IMR-90 (cell line): ENCODE results near the gene NXPH4. TPM values are rescaled to one million over a fixed set of nuclear protein-coding genes. Genes with fewer than 3 reads are reported as not detected.
A peak's percentile ranks its signal among the peaks of the same experiment; 100 is the strongest.

Source experiments
- ATAC-seq: fragments of 200-7000 bp; cut with Tn5 transposase; 2 replicates; pipeline ENCODE4 v1.9.1; 2020; ENCODE audit warnings: low read depth, mild to moderate bottlenecking, moderate library complexity
- BruUV-seq: library from RNA; stranded (reverse); fragments of 400-500 nt; replicated peaks from 2 replicates; lab custom pipeline; 2021; lab: Mats Ljungman, UMichigan
- CTCF ChIA-PET: fragments of 300-600 bp; formaldehyde crosslinking; extraction: SDS; loops from one replicate; lab custom pipeline; 2021; ENCODE audit warnings: antibody characterized with exemption; lab: Yijun Ruan, JAX
- POLR2A ChIA-PET: fragments of 300-600 bp; sonication (Branson Sonifier 250); formaldehyde crosslinking; loops from one replicate; lab custom pipeline; 2022; ENCODE audit warnings: antibody characterized with exemption; ENCODE audit not compliant: unreplicated experiment; lab: Charles Lee
- DNase-seq: peaks from one replicate; pipeline ENCODE4 v3.0.0; 2013
- H2AFZ ChIP-seq: replicated peaks from 2 replicates; pipeline ENCODE3; 2013; ENCODE audit warnings: low read length, mild to moderate bottlenecking; ENCODE audit not compliant: poor library complexity
- H2AK5ac ChIP-seq: 2 replicates; pipeline ENCODE4 v1.6.1; 2013; ENCODE audit warnings: low read depth, low read length, inconsistent platforms
- H2AK9ac ChIP-seq: replicated peaks from 2 replicates; pipeline ENCODE3; 2013; ENCODE audit warnings: mild to moderate bottlenecking, low read depth, low read length, moderate library complexity; ENCODE audit not compliant: poor library complexity
- H2BK120ac ChIP-seq: 2 replicates; pipeline ENCODE4 v1.6.1; 2013; ENCODE audit warnings: low read depth, low read length, inconsistent platforms
- H2BK15ac ChIP-seq: 3 replicates; pipeline ENCODE4 v1.6.1; 2013; ENCODE audit warnings: low read depth, low read length, inconsistent platforms
- H2BK20ac ChIP-seq: 2 replicates; pipeline ENCODE4 v1.6.1; 2013; ENCODE audit warnings: low read depth, mild to moderate bottlenecking, inconsistent platforms, low read length, moderate library complexity
- H2BK5ac ChIP-seq: 2 replicates; pipeline ENCODE4 v1.6.1; 2013; ENCODE audit warnings: mild to moderate bottlenecking, low read depth, low read length, inconsistent platforms; ENCODE audit not compliant: poor library complexity, severe bottlenecking
- H3K14ac ChIP-seq: replicated peaks from 2 replicates; pipeline ENCODE4 v1.6.1; 2013; ENCODE audit warnings: low read depth, low read length, inconsistent platforms
- H3K18ac ChIP-seq: 2 replicates; pipeline ENCODE4 v1.6.1; 2013; ENCODE audit warnings: low read depth, low read length, control low read depth
- H3K23ac ChIP-seq: 2 replicates; pipeline ENCODE4 v1.6.1; 2013; ENCODE audit warnings: low read depth, low read length, inconsistent platforms
- H3K27ac ChIP-seq: 2 replicates; pipeline ENCODE4 v1.5.1; 2013; ENCODE audit warnings: mild to moderate bottlenecking, control low read depth, low read length; ENCODE audit not compliant: insufficient read depth
- H3K27me3 ChIP-seq: 2 replicates; pipeline ENCODE4 v1.6.1; 2013; ENCODE audit warnings: low read length; ENCODE audit not compliant: control insufficient read depth, insufficient read depth
- H3K36me3 ChIP-seq: 2 replicates; pipeline ENCODE4 v1.6.1; 2013; ENCODE audit warnings: low read length, mixed read lengths; ENCODE audit not compliant: control insufficient read depth, insufficient read depth
- H3K4ac ChIP-seq: 2 replicates; pipeline ENCODE4 v1.6.1; 2013; ENCODE audit warnings: low read depth, low read length, inconsistent platforms
- H3K4me1 ChIP-seq: 2 replicates; pipeline ENCODE4 v1.6.1; 2013; ENCODE audit warnings: low read length, mixed read lengths; ENCODE audit not compliant: control insufficient read depth, insufficient read depth
- H3K4me2 ChIP-seq: 2 replicates; pipeline ENCODE4 v1.6.1; 2013; ENCODE audit warnings: low read depth, mild to moderate bottlenecking, control low read depth, low read length, moderate library complexity
- H3K4me3 ChIP-seq: 2 replicates; pipeline ENCODE4 v1.5.1; 2013; ENCODE audit warnings: low read depth, mild to moderate bottlenecking, control low read depth, low read length, moderate library complexity; ENCODE audit not compliant: insufficient read depth
- H3K56ac ChIP-seq: 2 replicates; pipeline ENCODE4 v1.6.1; 2013; ENCODE audit warnings: low read length, inconsistent platforms; ENCODE audit not compliant: insufficient read depth; ENCODE audit errors: extremely low read depth
- H3K79me1 ChIP-seq, 2 experiments: 2 replicates each; pipeline ENCODE4 v1.6.1; 2013; ENCODE audit warnings: low read length in 2 of 2, inconsistent platforms in 1 of 2, low read depth in 1 of 2
- H3K9ac ChIP-seq: 2 replicates; pipeline ENCODE4 v1.6.1; 2013; ENCODE audit warnings: low read depth, low read length, control low read depth
- H3K9me1 ChIP-seq: 2 replicates; pipeline ENCODE4 v1.6.1; 2013; ENCODE audit warnings: low read length, inconsistent platforms; ENCODE audit not compliant: insufficient read depth
- H3K9me3 ChIP-seq: 2 replicates; pipeline ENCODE4 v1.6.1; 2013; ENCODE audit warnings: low read length; ENCODE audit not compliant: control insufficient read depth, insufficient read depth
- H4K20me1 ChIP-seq: 2 replicates; pipeline ENCODE4 v1.6.1; 2013; ENCODE audit warnings: low read length, inconsistent platforms; ENCODE audit not compliant: insufficient read depth
- H4K5ac ChIP-seq: 2 replicates; pipeline ENCODE4 v1.6.1; 2013; ENCODE audit warnings: mild to moderate bottlenecking, low read depth, low read length, control low read depth
- H4K8ac ChIP-seq, 2 experiments: 2 replicates each; pipeline ENCODE4 v1.6.1; 2013; ENCODE audit warnings: low read depth in 2 of 2, low read length in 2 of 2, control low read depth in 1 of 2, inconsistent platforms in 1 of 2
- H4K91ac ChIP-seq: 2 replicates; pipeline ENCODE4 v1.6.1; 2013; ENCODE audit warnings: low read depth, low read length, inconsistent platforms; ENCODE audit not compliant: insufficient read depth
- CEBPB ChIP-seq: IDR thresholded peaks from 2 replicates; pipeline ENCODE4 v1.6.1; 2012; ENCODE audit warnings: low read depth, low read length, improper control_type of control experiment
- CHD1 ChIP-seq: IDR thresholded peaks from 2 replicates; pipeline ENCODE4 v1.6.1; 2012; ENCODE audit warnings: low read depth, low read length, improper control_type of control experiment
- CTCF ChIP-seq: conservative IDR thresholded peaks from 2 replicates; pipeline ENCODE4 v1.5.1; 2012; ENCODE audit warnings: mild to moderate bottlenecking, low read depth, low read length, improper control_type of control experiment
- MAZ ChIP-seq: IDR thresholded peaks from 2 replicates; pipeline ENCODE4 v1.6.1; 2012; ENCODE audit warnings: low read depth, mild to moderate bottlenecking, low read length, improper control_type of control experiment, moderate library complexity, borderline replicate concordance
- MXI1 ChIP-seq: IDR thresholded peaks from 2 replicates; pipeline ENCODE4 v1.6.1; 2012; ENCODE audit warnings: low read depth, mild to moderate bottlenecking, low read length, moderate library complexity, borderline replicate concordance
- POLR2A ChIP-seq: IDR thresholded peaks from 2 replicates; pipeline ENCODE4 v1.6.1; 2012; ENCODE audit warnings: mild to moderate bottlenecking, low read depth, low read length
- RCOR1 ChIP-seq: IDR thresholded peaks from 2 replicates; pipeline ENCODE4 v1.6.1; 2012; ENCODE audit warnings: mild to moderate bottlenecking, low read length, improper control_type of control experiment; ENCODE audit not compliant: insufficient replicate concordance
- SMC3 ChIP-seq: fragments of 150-350 bp; IDR thresholded peaks from 2 replicates; pipeline ENCODE4 v1.6.1; 2016; ENCODE audit warnings: low read depth, mild to moderate bottlenecking, antibody characterized with exemption, low read length, moderate library complexity
- USF2 ChIP-seq: fragments of 150-350 bp; IDR thresholded peaks from 2 replicates; pipeline ENCODE4 v1.6.1; 2017; ENCODE audit warnings: mild to moderate bottlenecking, antibody characterized with exemption, low read length, low read depth
- WGBS, 2 experiments: methylation state at CpG; one replicate each; pipeline versions ENCODE4 v1.1.5 to v1.1.7; 2013; ENCODE audit warnings: missing lambda C conversion rate in 2 of 2; ENCODE audit not compliant: insufficient read length in 1 of 2; ENCODE audit errors: extremely low coverage in 2 of 2; 5-methylcytosine and 5-hydroxymethylcytosine counted together
- dilution Hi-C: fragments of 300-500 bp; cut with HindIII; formaldehyde crosslinking; loops from one replicate; pipeline ENCODE4 v1.14.3; 2018; ENCODE audit warnings: low sequenced_read_pairs; ENCODE audit not compliant: unreplicated experiment
- in situ Hi-C: fragments of 300-500 bp; cut with MboI; formaldehyde crosslinking; loops from 3 replicates; pipeline ENCODE4 v1.14.3; 2019; ENCODE audit warnings: low sequenced_read_pairs, inconsistent platforms, mixed read lengths
- intact Hi-C: fragments of 100-400 bp; cut with micrococcal nuclease; formaldehyde crosslinking; loops from 2 replicates; pipeline ENCODE4 v1.10.0; 2022
- polyA plus RNA-seq, 3 experiments: library from polyadenylated mRNA; depleted of rRNA; stranded (reverse); fragments of >200 nt; gene quantifications; 2 replicates each; pipeline ENCODE4 v1.2.3, GENCODE V29; 2012; ENCODE audit warnings: low replicate concordance in 1 of 3
- total RNA-seq: library from RNA; depleted of rRNA; stranded (reverse); fragments of >200 nt; gene quantifications from 2 replicates; pipeline ENCODE4 v1.2.3, GENCODE V29; 2012

The NXPH4 gene
- total and polyA plus RNA-seq, 2 of the 4 experiments (the other 2 are of a cell fraction): 0.36 to 3.8 TPM

DNA sequence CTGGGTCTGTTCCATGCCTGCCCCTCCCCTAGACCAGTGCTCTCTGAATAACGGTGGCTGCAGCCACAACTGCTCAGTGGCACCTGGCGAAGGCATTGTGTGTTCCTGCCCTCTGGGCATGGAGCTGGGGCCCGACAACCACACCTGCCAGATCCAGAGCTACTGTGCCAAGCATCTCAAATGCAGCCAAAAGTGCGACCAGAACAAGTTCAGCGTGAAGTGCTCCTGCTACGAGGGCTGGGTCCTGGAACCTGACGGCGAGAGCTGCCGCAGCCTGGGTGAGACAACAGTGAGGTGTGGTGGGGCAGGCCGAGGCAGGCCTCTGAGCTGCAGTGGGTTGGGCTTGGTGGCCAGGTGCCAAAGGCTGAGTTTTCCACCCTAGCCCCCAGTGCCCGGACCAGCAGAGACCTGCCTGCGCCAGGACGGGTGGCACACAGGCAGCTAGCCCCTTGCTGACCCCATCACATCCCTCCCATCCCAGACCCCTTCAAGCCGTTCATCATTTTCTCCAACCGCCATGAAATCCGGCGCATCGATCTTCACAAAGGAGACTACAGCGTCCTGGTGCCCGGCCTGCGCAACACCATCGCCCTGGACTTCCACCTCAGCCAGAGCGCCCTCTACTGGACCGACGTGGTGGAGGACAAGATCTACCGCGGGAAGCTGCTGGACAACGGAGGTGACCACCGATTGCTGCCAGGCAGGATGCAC, 41.0 kb upstream of the NXPH4 start (continued):
- no peak for TF ChIP-seq RCOR1

GRCh38 chr12:57176139-57176477, 40.5 kb upstream of the NXPH4 start:
- Histone ChIP-seq H4K91ac (no peak overlapping the region), H3K4me2 (no peak overlapping the region), H2AK9ac (no peak overlapping the region), H2BK20ac (no peak overlapping the region), H3K4ac (no peak overlapping the region), H4K5ac (no peak overlapping the region), H3K9me3 (no peaks in the 10 kb centered on the region), H4K8ac (no peak overlapping the region), H3K9me1 (no peaks in the 10 kb centered on the region; the same call in 1 of the 2 replicates), H3K79me1 (peaks cover 8 to 53% of the 10 kb centered on the region in 2 experiments), H2BK120ac (no peak overlapping the region), H4K20me1 (peaks cover 40% of the 10 kb centered on the region), H3K18ac (no peak overlapping the region), H3K4me3 (no peak overlapping the region), H3K27ac (no peak overlapping the region), H3K4me1 (peaks cover 4% of the 10 kb centered on the region), H2AFZ (peak overlapping the region; percentile 64), H3K27me3 (no peaks in the 10 kb centered on the region), H3K9ac (no peak overlapping the region), H3K14ac (no peak overlapping the region), H2AK5ac (no peak overlapping the region), H3K36me3 (peaks cover 90% of the 10 kb centered on the region), H3K23ac (no peak overlapping the region), H2BK5ac (no peak overlapping the region), H3K56ac (no peak overlapping the region), H2BK15ac (no peak overlapping the region)
- no peak for TF ChIP-seq CTCF
- TF ChIP-seq RCOR1: no peak
- TF ChIP-seq SMC3: no peak
- no peak for TF ChIP-seq USF2
- TF ChIP-seq CEBPB: no peak
- no peak for TF ChIP-seq CHD1
- no peak for TF ChIP-seq MXI1
- no peak for TF ChIP-seq POLR2A
- no peak for TF ChIP-seq MAZ
- 80% methylated on average over 1 of the region's 9 CpGs; no CpG with 5 or more reads in 1 of the 2 experiments for WGBS, 2 experiments
- intact Hi-C loops: no loop called here
- no peak for DNase-seq
- no TSS peak for BruUV-seq
- in situ Hi-C loops: loop anchor here (5.0 kb wide), 2 partner anchors 54 to 109 kb away; no protein-coding TSS in a partner anchor
- dilution Hi-C loops: no loop called here
- POLR2A ChIA-PET: no interaction called here
- no peak for ATAC-seq
- CTCF ChIA-PET: interaction anchor here (0.6 to 1.8 kb wide), 6 partner anchors 9 to 107 kb away, joined by 3 to 12 read pairs (median 4); no protein-coding TSS in a partner anchor
